ENCODE results near the gene KLRF1.
A peak's percentile ranks its signal among the peaks of the same experiment; 100 is the strongest.

KLRF1 gene

GRCh38 chr12:9809338-9809737 is 17.9 kb upstream of the KLRF1 start:
- DNase-seq (ENCODE audit: low read depth in 2 of 2), result no peak

- DNase-seq (ENCODE audit: low read depth in 2 of 2), result no peak
Measured at GRCh38 chr12:9809866-9810265, 17.4 kb upstream of the KLRF1 start.

GRCh38 chr12:9810671-9811070 is 16.6 kb upstream of the KLRF1 start:
- DNase-seq (ENCODE audit: low read depth in 2 of 2), result no peak

GRCh38 chr12:9811621-9812020 is 15.7 kb upstream of the KLRF1 start:
- DNase-seq (ENCODE audit: low read depth in 2 of 2), result no peak

- peak; percentile 85 to 86 for DNase-seq (ENCODE audit: low read depth in 2 of 2)
Measured at GRCh38 chr12:9813821-9814798, 13.2 kb upstream of the KLRF1 start.

GRCh38 chr12:9820281-9820930 is 6.9 kb upstream of the KLRF1 start:
- DNase-seq (ENCODE audit: low read depth in 2 of 2), result no peak

- no peak for DNase-seq (ENCODE audit: low read depth in 2 of 2)
Measured at GRCh38 chr12:9829483-9829882, 2.2 kb downstream of the KLRF1 start.

- no peak for DNase-seq (ENCODE audit: low read depth in 2 of 2)
Measured at GRCh38 chr12:9829982-9830381, 2.7 kb downstream of the KLRF1 start.

- DNase-seq (ENCODE audit: low read depth in 2 of 2), result no peak
Measured at GRCh38 chr12:9831720-9832119, 4.4 kb downstream of the KLRF1 start.

GRCh38 chr12:9843407-9843806 is 16.1 kb downstream of the KLRF1 start:
- no peak for DNase-seq (ENCODE audit: low read depth in 2 of 2)

- no peak for DNase-seq (ENCODE audit: low read depth in 2 of 2)
Measured at GRCh38 chr12:9848899-9849298, 21.6 kb downstream of the KLRF1 start.

GRCh38 chr12:9851050-9851449 is 23.8 kb downstream of the KLRF1 start:
- no peak for DNase-seq (ENCODE audit: low read depth in 2 of 2)

- DNase-seq (ENCODE audit: low read depth in 2 of 2), result no peak
Measured at GRCh38 chr12:9851927-9852326, 24.6 kb downstream of the KLRF1 start.

GRCh38 chr12:9856151-9856550 is 28.9 kb downstream of the KLRF1 start:
- no peak for DNase-seq (ENCODE audit: low read depth in 2 of 2)

GRCh38 chr12:9856894-9857293 is 29.6 kb downstream of the KLRF1 start:
- DNase-seq (ENCODE audit: low read depth in 2 of 2), result no peak

- DNase-seq (ENCODE audit: low read depth in 2 of 2), result no peak
Measured at GRCh38 chr12:9858135-9858534, 30.9 kb downstream of the KLRF1 start.

- DNase-seq (ENCODE audit: low read depth in 2 of 2), result no peak
Measured at GRCh38 chr12:9864913-9865675, 37.8 kb downstream of the KLRF1 start.

- no peak for DNase-seq (ENCODE audit: low read depth in 2 of 2)
Measured at GRCh38 chr12:9866860-9867269, 39.6 kb downstream of the KLRF1 start.

GRCh38 chr12:9867531-9867930 is 40.2 kb downstream of the KLRF1 start:
- no peak for DNase-seq (ENCODE audit: low read depth in 2 of 2)

GRCh38 chr12:9868311-9868801 is 41.1 kb downstream of the KLRF1 start:
- DNase-seq (ENCODE audit: low read depth in 2 of 2), result no peak

GRCh38 chr12:9868951-9869306 is 41.6 kb downstream of the KLRF1 start:
- no peak for DNase-seq (ENCODE audit: low read depth in 2 of 2)

Measured in stimulated activated CD8-positive, alpha-beta memory T cell treated with anti-CD3 and anti-CD28 coated beads, Interleukin-2, amount 100 ng/mL, for 1 hour (primary cell).